Gastroesophageal sphincter (tissue), 4 donors: Measurements from ENCODE around the gene MED12. TPM values are rescaled to one million over a fixed set of nuclear protein-coding genes. Genes with fewer than 3 reads are reported as not detected.

Experiments
- ATAC-seq: fragments of 150-250 bp; one replicate; pipeline ENCODE4 v1.9.1; 2016; ENCODE audit warnings: mild to moderate bottlenecking, moderate library complexity
- H3K27ac ChIP-seq, 4 donors: fragments of 200-600 bp; sonication (generic) in 3 of 4; 1 replicate in 3 of 4; 2 replicates in 1 of 4; pipeline ENCODE4 v1.5.1; 2016 to 2019
- H3K27me3 ChIP-seq: fragments of 200-600 bp; sonication (generic); one replicate; pipeline ENCODE4 v1.5.1; 2019
- H3K36me3 ChIP-seq, 2 donors: fragments of 200-600 bp; sonication (generic); one replicate each; pipeline ENCODE4 v1.5.1; 2019; ENCODE audit warnings: control low read depth in 1 of 2
- H3K4me1 ChIP-seq, 3 donors: fragments of 200-600 bp; sonication (generic); 1 replicate in 2 of 3; 2 replicates in 1 of 3; pipeline ENCODE4 v1.5.1; 2016 to 2019; ENCODE audit warnings: control low read depth in 2 of 3
- H3K4me3 ChIP-seq, 2 donors: fragments of 200-600 bp; sonication (generic); one replicate each; pipeline ENCODE4 v1.5.1; 2019; ENCODE audit warnings: mild to moderate bottlenecking in 1 of 2, moderate library complexity in 1 of 2
- H3K9me3 ChIP-seq, 3 donors: fragments of 200-600 bp; sonication (generic); one replicate each; pipeline ENCODE4 v1.5.1; 2017 to 2019; ENCODE audit warnings: control low read depth in 2 of 3
- CTCF ChIP-seq, 4 experiments: fragments of 200-600 bp in 2 of 4; fragments of 450-650 bp in 2 of 4; sonication (generic) in 1 of 4; IDR thresholded peaks; one replicate each; pipeline ENCODE4 v1.5.1; 2017 to 2019; ENCODE audit warnings: antibody characterized with exemption in 4 of 4, mild to moderate bottlenecking in 2 of 4, moderate library complexity in 2 of 4
- EP300 ChIP-seq: sonication (generic); formaldehyde crosslinking; IDR thresholded peaks from one replicate; pipeline ENCODE4 v1.6.1; 2017; ENCODE audit warnings: antibody characterized with exemption, mild to moderate bottlenecking
- POLR2A ChIP-seq, 2 donors: fragments of 450-650 bp; IDR thresholded peaks; one replicate each; pipeline ENCODE4 v1.6.1; 2017; ENCODE audit warnings: antibody characterized with exemption in 2 of 2, mild to moderate bottlenecking in 2 of 2, moderate library complexity in 1 of 2
- POLR2AphosphoS5 ChIP-seq: sonication (generic); formaldehyde crosslinking; IDR thresholded peaks from one replicate; pipeline ENCODE4 v1.6.1; 2017; ENCODE audit warnings: antibody characterized with exemption
- WGBS, 2 donors: methylation state at CpG; one replicate each; pipeline ENCODE4 v1.1.5; 2018; ENCODE audit warnings: low coverage in 1 of 2; 5-methylcytosine and 5-hydroxymethylcytosine counted together
- total RNA-seq, 4 donors: library from RNA; depleted of rRNA; stranded (reverse); fragments of >200 nt; gene quantifications; one replicate each; pipeline ENCODE4 v1.1.0, GENCODE V29; 2016

MED12 gene
- total RNA-seq, 4 donors from 2014 or later, result 19.7 to 30.2 (median 26.2) TPM

DNA sequence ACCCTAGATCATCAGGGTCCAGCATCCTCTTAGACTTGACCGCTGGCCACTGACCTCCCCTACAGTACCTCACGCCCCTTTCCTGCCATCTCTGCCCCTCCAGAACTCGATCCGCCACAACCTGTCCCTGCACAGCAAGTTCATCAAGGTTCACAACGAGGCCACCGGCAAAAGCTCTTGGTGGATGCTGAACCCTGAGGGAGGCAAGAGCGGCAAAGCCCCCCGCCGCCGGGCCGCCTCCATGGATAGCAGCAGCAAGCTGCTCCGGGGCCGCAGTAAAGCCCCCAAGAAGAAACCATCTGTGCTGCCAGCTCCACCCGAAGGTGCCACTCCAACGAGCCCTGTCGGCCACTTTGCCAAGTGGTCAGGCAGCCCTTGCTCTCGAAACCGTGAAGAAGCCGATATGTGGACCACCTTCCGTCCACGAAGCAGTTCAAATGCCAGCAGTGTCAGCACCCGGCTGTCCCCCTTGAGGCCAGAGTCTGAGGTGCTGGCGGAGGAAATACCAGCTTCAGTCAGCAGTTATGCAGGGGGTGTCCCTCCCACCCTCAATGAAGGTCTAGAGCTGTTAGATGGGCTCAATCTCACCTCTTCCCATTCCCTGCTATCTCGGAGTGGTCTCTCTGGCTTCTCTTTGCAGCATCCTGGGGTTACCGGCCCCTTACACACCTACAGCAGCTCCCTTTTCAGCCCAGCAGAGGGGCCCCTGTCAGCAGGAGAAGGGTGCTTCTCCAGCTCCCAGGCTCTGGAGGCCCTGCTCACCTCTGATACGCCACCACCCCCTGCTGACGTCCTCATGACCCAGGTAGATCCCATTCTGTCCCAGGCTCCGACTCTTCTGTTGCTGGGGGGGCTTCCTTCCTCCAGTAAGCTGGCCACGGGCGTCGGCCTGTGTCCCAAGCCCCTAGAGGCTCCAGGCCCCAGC is 17.6 kb upstream of the MED12 start:
- WGBS, 2 donors, result no CpG with 5 or more reads among the region's 31 CpGs
- H3K27me3 ChIP-seq, result no peaks in the 10 kb centered on the region
- H3K27ac ChIP-seq, result no peak overlapping the region
- H3K9me3 ChIP-seq, result no peaks in the 10 kb centered on the region
- no peak for ATAC-seq
- H3K4me3 ChIP-seq, result no peak overlapping the region
- TF ChIP-seq POLR2A (IDR thresholded peaks at IDR 0.05), result no peak
- TF ChIP-seq EP300, result no peak
- no peak for TF ChIP-seq POLR2AphosphoS5
- no peak for TF ChIP-seq CTCF (IDR thresholded peaks at IDR 0.05)
- peaks cover 0 to 22% (median 0%) of the 10 kb centered on the region in 3 donors for H3K4me1 ChIP-seq
- H3K36me3 ChIP-seq, result peaks cover 0 to 6% of the 10 kb centered on the region in 2 donors

GRCh38 chrX:71102292-71102691 is 16.1 kb upstream of the MED12 start:
- H3K27ac ChIP-seq, result no peak overlapping the region
- ATAC-seq, result no peak
- H3K27me3 ChIP-seq, result no peaks in the 10 kb centered on the region
- peaks cover 0 to 6% of the 10 kb centered on the region in 2 donors for H3K36me3 ChIP-seq
- TF ChIP-seq POLR2AphosphoS5, result no peak
- no peaks in the 10 kb centered on the region for H3K9me3 ChIP-seq
- no peak overlapping the region for H3K4me3 ChIP-seq
- 60 to 90% methylated on average over 1 to 2 of the region's 3 CpGs for WGBS, 2 donors
- H3K4me1 ChIP-seq, result peaks cover 0 to 15% (median 0%) of the 10 kb centered on the region in 3 donors

DNA sequence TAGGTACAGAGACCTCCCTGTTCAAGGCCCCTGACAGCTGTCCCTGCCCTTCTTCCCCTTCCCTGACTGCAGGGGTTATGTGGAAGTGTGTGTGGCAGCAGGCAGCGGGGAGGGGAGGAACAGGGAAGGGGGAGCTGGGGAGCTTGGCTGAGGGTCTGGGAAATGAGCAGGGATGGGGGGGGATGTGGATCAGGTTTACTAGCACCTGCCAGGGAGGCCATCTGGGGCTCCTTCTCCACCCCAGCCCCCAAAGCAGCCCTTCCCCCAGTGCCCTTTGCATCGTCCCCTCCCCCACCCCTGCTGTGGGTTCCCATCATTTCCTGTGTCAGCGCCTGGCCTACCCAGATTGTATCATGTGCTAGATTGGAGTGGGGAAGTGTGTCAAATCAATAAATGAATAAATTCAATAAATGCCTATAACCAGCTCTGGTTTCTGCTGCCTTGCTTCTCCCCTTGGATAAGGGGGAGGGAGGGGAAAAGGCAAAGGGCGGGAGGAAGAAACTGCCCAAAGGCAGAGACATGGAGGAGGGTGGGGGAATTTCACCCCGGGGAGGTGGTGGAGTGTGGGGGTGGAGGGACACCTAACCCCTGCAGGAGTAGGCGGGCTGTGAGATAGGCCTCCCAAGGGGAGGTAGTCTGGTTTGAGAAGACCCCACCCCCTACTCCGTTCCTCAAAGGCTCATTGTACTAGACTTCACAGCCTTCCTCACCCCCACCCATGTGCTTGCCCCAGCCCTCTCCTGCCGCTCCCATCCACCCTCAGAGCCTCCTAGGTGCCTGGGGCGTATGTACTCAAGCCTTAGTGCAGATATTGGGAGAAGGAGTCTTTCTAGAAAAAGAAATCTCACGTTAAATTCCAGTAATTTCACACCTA is 15.0 kb upstream of the MED12 start:
- Histone ChIP-seq H3K36me3 (peaks cover 0 to 6% of the 10 kb centered on the region in 2 donors), H3K27me3 (no peaks in the 10 kb centered on the region), H3K4me3 (no peak overlapping the region), H3K9me3 (no peaks in the 10 kb centered on the region), H3K27ac (peak overlapping the region in 3 of 4 donors; percentile 24 to 37 (median 35)), H3K4me1 (peaks cover 0 to 4% (median 0%) of the 10 kb centered on the region in 3 donors)
- ATAC-seq, result peak; percentile 14
- WGBS, 2 donors, result 47 to 100% methylated on average over 1 to 2 of the region's 10 CpGs
- TF ChIP-seq CTCF (IDR thresholded peaks at IDR 0.05), result no peak
- no peak for TF ChIP-seq POLR2A (IDR thresholded peaks at IDR 0.05)
- no peak for TF ChIP-seq EP300
- TF ChIP-seq POLR2AphosphoS5, result no peak

DNA sequence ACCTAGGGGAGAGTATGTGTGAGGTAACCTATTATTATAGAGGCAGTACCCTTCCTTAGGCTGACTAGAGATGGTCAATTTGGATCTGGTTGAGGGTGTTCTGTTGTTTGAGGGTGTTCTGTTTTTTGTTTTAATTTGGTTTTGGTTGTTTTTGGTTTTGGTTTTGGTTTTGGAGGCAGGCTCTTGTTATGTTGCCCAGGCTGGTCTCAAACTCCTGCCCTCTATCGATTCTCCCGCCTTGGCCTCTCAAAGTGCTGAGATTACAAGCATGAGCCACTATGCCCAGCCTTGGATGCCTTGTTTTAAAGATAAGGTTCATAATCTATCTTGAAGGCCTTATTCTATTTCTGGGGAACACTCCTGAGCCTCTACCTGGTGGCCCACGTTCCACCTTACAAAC is 12.8 kb upstream of the MED12 start:
- peaks cover 0 to 6% of the 10 kb centered on the region in 2 donors for H3K36me3 ChIP-seq
- no peaks in the 10 kb centered on the region for H3K27me3 ChIP-seq
- H3K9me3 ChIP-seq, result no peaks in the 10 kb centered on the region
- H3K4me3 ChIP-seq, result no peak overlapping the region
- no peaks in the 10 kb centered on the region for H3K4me1 ChIP-seq
- no peak overlapping the region for H3K27ac ChIP-seq
- WGBS, 2 donors, result 67% methylated on average over 1 of the region's 3 CpGs; no CpG with 5 or more reads in 1 of the 2 donors
- no peak for ATAC-seq
- no peak for TF ChIP-seq EP300
- TF ChIP-seq POLR2A (IDR thresholded peaks at IDR 0.05), result no peak
- TF ChIP-seq POLR2AphosphoS5, result no peak
- no peak for TF ChIP-seq CTCF (IDR thresholded peaks at IDR 0.05)

- TF ChIP-seq POLR2AphosphoS5, result no peak
- no peak for TF ChIP-seq POLR2A (IDR thresholded peaks at IDR 0.05)
- no peak for TF ChIP-seq EP300
- TF ChIP-seq CTCF (IDR thresholded peaks at IDR 0.05), result no peak
- ATAC-seq, result no peak
- no peaks in the 10 kb centered on the region for H3K9me3 ChIP-seq
- WGBS, 2 donors, result no CpG with 5 or more reads among the region's 1 CpG
- H3K27ac ChIP-seq, result no peak within 1 kb of the TSS
- H3K27me3 ChIP-seq, result no peaks in the 10 kb centered on the region
- H3K4me3 ChIP-seq, result no peak within 1 kb of the TSS
- H3K36me3 ChIP-seq, result no peaks in the 10 kb centered on the region
- no peaks in the 10 kb centered on the region for H3K4me1 ChIP-seq
Observed at GRCh38 chrX:71106427-71106826, 12.0 kb upstream of the MED12 start, which contains the start of gene CXorf65. Gene CXorf65, minus strand, starts transcription at chrX:71106740. Its CDS starts 184 bp downstream, at chrX:71106556.
